GM19239 (cell line): ENCODE data around the gene INCENP.

Experiments used
- DNase-seq: peaks from one replicate; pipeline ENCODE4 v3.0.0; 2011; ENCODE audit warnings: low spot score; ENCODE audit not compliant: insufficient read length
- FAIRE-seq: peaks from 2 replicates; lab custom pipeline; 2011; peaks lifted over from hg19 to GRCh38; lab: Jason Lieb, UNC

The INCENP gene

GRCh38 chr11:62122076-62122475 lies 1.7 kb upstream of the INCENP start:
- DNase-seq (no peak), FAIRE-seq (no peak)

GRCh38 chr11:62124186-62125113 lies 639 bp downstream of the INCENP start:
- DNase-seq (peak; percentile 52), FAIRE-seq (no peak)

GRCh38 chr11:62125316-62125715 lies 1.5 kb downstream of the INCENP start:
- DNase-seq (no peak), FAIRE-seq (no peak)

- FAIRE-seq (no peak), DNase-seq (no peak)
Measured at GRCh38 chr11:62125881-62126280, 2.1 kb downstream of the INCENP start.

GRCh38 chr11:62127426-62127825 lies 3.6 kb downstream of the INCENP start:
- no peak for DNase-seq
- FAIRE-seq: no peak

- no peak for DNase-seq
- FAIRE-seq: no peak
Measured at GRCh38 chr11:62127941-62128770, 4.3 kb downstream of the INCENP start.

GRCh38 chr11:62128835-62129234 lies 5.0 kb downstream of the INCENP start:
- DNase-seq: no peak
- no peak for FAIRE-seq

- no peak for DNase-seq
- FAIRE-seq: no peak
Measured at GRCh38 chr11:62129590-62130282, 5.9 kb downstream of the INCENP start.

GRCh38 chr11:62130283-62131169 lies 6.7 kb downstream of the INCENP start:
- FAIRE-seq (no peak), DNase-seq (no peak)

- FAIRE-seq (no peak), DNase-seq (no peak)
Measured at GRCh38 chr11:62131170-62131464, 7.3 kb downstream of the INCENP start.

GRCh38 chr11:62132191-62132590 lies 8.4 kb downstream of the INCENP start:
- FAIRE-seq: no peak
- no peak for DNase-seq

GRCh38 chr11:62132689-62133293 lies 9.0 kb downstream of the INCENP start:
- DNase-seq (no peak), FAIRE-seq (no peak)

GRCh38 chr11:62133328-62134065 lies 9.7 kb downstream of the INCENP start:
- DNase-seq (no peak), FAIRE-seq (no peak)

- no peak for DNase-seq
- no peak for FAIRE-seq
Measured at GRCh38 chr11:62137276-62137861, 13.6 kb downstream of the INCENP start.

GRCh38 chr11:62137881-62138629 lies 14.2 kb downstream of the INCENP start:
- FAIRE-seq (peak; percentile 11), DNase-seq (no peak)

GRCh38 chr11:62138630-62139425 lies 15.0 kb downstream of the INCENP start:
- no peak for FAIRE-seq

More at GRCh38 chr11:62138630-62139425, 15.0 kb downstream of the INCENP start:
- no peak for DNase-seq
